ENCODE data around the gene ANKRD12.

DNA sequence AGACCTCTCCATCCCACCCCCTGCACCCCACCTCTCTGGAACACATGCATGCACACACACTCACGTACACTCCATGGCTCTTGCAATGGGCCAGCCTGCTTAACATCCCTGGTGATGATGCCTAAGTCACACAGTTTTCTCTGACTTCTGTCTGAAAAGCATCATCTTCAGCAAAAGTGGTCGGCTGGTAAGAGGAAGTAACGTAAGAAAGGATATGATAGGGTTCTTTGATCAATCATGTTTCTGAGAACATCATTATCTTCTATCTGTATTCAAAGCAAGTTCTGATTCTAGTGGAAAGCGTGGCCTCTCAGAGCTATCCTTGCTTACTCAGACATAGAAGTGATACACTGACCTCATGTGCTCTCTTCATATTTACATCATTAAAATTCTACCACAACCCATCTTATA lies 45.5 kb upstream of the ANKRD12 start:
- TF ChIP-seq CTCF (conservative IDR thresholded peaks at IDR 0.05; ENCODE audit: low read depth in 2 of 2) (no peak), EZH2 (IDR thresholded peaks at IDR 0.05; ENCODE audit: low read depth, unreplicated experiment) (no peak), POLR2AphosphoS5 (IDR thresholded peaks at IDR 0.05; ENCODE audit: low read depth) (no peak), STAT1 (IDR thresholded peaks at IDR 0.05; ENCODE audit: unreplicated experiment) (no peak), EZH2phosphoT487 (IDR thresholded peaks at IDR 0.05; ENCODE audit: unreplicated experiment) (no peak), JUNB (IDR thresholded peaks at IDR 0.05; ENCODE audit: unreplicated experiment) (no peak)
- TF ChIP-seq, protein P1, sequence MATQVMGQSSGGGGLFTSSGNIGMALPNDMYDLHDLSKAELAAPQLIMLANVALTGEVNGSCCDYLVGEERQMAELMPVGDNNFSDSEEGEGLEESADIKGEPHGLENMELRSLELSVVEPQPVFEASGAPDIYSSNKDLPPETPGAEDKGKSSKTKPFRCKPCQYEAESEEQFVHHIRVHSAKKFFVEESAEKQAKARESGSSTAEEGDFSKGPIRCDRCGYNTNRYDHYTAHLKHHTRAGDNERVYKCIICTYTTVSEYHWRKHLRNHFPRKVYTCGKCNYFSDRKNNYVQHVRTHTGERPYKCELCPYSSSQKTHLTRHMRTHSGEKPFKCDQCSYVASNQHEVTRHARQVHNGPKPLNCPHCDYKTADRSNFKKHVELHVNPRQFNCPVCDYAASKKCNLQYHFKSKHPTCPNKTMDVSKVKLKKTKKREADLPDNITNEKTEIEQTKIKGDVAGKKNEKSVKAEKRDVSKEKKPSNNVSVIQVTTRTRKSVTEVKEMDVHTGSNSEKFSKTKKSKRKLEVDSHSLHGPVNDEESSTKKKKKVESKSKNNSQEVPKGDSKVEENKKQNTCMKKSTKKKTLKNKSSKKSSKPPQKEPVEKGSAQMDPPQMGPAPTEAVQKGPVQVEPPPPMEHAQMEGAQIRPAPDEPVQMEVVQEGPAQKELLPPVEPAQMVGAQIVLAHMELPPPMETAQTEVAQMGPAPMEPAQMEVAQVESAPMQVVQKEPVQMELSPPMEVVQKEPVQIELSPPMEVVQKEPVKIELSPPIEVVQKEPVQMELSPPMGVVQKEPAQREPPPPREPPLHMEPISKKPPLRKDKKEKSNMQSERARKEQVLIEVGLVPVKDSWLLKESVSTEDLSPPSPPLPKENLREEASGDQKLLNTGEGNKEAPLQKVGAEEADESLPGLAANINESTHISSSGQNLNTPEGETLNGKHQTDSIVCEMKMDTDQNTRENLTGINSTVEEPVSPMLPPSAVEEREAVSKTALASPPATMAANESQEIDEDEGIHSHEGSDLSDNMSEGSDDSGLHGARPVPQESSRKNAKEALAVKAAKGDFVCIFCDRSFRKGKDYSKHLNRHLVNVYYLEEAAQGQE (IDR thresholded peaks at IDR 0.05; ENCODE audit: unreplicated experiment): no peak
